GM19395 (cell line): Measurements from ENCODE around the gene FBXL14.
A peak's percentile ranks its signal among the peaks of the same experiment; 100 is the strongest.
"Not testable (repeated sequence)": the region's sequence is repeated elsewhere in the genome, so short reads cannot be mapped to it uniquely, and the experiment has no call there.

ENCODE experiments used
- ATAC-seq: cut with Tn5 transposase; IDR thresholded peaks from one replicate; pipeline ENCODE4 v1.9.1; 2021; ENCODE audit warnings: mild to moderate bottlenecking, moderate library complexity; ENCODE audit not compliant: unreplicated experiment

FBXL14 gene

DNA sequence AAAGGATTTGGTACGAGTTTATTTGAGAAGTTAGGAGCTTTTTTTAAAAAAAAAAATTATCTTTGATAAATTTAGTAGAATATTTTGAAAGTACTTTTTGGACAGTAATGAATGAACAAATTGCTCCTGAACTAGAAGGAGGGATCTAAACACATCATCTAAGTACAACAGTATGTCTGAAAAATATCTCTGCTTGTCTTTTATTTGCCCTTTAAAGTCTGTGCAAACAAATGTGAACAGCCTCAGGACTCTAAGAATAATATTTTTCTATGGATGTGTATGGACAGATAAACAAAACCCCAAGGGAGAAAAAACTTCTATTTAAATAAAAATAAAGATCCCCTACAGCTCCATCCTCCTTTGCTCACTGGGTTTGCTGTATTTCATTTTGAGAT is 19.5 kb downstream of the FBXL14 start:
- no peak for ATAC-seq

DNA sequence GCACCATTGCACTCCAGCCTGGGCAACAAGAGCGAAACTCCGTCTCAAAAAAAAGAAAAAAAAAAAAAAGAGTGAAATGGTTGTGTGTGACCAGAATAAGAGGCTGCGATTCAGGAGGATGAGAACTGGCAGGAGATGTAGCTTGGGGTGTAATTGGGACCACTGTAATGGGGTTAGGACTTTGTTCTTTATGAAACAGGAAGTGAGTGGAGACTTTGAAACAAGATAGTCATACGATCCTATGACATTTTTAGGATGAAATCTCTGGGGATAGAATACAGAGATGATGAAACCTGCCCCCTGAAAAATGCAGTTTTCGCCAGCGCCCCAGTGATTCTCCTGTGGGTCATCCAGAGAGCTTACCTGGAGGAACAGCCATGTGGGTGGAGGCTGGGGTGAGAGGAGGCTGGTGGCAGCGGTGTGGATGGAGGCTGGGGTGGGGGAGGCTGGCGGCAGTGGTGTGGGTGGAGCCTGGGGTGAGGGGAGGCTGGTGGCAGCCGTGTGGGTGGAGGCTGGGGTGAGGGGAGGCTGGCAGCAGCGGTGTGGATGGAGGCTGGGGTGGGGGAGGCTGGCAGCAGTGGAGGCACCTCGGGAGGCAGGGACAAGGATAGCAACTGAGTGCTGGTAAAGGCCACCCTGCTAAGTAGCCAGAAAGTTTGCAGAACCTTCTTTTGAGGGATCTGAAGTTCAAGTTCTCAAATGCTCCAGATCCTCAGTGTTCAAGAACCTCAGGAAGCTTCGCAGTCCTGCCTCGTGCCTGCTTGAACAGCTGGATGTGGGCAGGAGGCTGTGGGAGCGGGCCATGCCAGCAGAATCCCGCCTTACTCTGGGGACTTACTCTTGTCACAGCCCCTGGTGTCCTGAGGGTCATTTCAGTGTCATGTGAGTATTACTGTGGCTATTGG is 20.2 kb downstream of the FBXL14 start:
- no peak for ATAC-seq

DNA sequence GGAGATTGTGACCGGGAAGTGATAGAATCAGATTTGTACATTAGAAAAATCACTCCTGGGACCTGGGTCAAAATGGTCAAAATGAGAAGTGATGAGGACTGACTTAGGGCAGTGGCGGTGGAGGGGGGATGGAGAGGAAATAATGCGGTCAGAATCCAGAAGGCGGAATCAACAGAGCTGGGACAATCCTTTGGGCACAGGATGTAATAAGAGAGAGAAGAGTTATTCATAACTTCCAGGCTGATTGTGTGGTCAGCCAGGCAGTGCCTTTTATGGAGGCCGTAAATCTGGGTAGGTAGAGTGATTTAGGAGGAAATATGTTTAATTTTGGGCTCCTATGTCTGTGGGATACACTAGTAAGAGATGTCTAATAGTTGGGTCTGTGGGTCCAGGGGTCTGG is 21.6 kb downstream of the FBXL14 start:
- no peak for ATAC-seq

DNA sequence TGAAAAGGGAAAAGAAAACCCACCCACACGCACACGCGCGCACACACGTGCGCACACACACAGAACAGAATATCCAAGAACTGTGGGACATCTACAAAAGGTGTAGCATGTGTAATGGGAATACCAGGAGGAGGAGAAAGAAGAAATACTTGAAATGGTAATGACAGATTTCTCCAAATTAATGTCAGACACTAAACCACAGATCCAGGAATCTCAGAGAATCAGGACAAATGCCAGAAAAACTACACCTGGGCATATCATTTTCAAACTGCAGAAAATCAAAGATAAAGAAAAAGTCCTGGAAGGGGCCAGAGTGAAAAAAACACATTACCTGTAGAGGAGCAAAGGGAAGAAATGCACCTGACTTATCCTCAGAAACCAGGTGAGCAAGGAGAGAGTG is 26.5 kb downstream of the FBXL14 start:
- ATAC-seq: no peak

DNA sequence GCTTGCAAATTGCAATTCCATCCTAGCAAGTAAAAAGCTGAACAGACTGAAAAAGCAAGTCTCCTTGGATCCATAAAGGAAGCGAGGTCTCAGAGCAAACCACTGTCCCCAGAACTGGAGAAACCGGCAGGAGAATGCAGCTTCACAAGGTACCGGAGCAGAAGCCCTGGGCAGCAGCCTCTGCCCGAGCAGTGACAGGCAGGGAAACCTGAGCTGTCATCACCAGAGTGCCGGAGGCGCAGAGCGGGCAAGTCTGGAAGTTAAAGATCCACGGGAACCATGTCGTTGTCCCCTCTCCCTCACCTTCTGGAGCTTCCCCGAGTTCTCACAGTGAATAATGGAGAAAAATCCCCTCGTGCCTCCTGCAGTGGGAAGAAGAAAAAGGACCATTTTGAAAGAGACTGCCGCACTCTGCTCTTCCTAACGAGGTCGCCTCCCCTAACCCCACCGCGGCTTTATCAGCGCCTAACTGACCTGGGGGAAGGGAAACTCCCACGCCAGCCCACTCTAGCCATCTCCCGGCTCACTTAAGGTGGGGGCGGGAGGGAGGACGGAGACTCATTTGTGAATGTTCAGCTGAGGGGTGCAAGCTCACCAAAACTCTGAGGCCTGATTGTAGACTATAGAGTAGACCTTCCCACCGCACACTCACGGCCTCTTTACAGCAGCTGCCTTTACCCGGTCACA is 27.8 kb downstream of the FBXL14 start:
- no peak for ATAC-seq

DNA sequence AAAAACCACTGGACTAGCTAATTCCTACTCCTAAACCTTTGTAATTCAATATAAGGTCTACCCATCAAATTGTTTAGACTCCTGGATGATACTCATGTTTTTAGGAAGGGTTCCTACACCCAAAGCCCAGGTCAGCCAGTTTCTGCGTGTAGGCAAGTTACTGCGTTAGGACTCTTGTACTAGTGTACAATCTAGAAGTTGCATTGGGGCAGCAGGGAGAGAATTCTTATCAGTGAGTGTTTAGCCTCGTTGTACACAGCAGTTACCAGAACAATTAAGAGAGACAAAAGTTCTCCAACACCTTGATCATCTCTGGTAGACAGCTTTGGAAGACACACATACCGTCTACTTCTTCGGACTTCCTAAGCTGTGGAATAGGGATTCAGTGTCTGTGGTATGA is 29.2 kb downstream of the FBXL14 start:
- ATAC-seq: no peak

DNA sequence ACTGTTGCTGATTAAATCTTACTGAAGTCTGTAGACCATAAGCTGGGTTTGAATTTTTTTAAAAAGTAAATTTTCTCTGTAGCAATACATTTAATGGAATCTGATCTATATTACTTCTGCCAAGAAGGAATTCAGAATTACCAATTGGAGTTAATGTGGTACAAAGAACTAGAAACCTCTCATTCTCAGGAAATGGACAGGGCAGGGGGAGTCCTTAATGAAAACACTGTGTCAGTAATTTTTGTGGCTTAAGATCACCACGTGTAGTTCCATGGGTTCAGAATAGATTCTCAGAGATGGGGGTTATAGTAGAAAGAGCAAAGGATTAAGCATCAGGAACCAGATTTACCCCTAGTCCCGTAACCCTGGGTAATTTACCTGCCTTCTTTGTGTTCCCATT is 30.3 kb downstream of the FBXL14 start:
- no peak for ATAC-seq

DNA sequence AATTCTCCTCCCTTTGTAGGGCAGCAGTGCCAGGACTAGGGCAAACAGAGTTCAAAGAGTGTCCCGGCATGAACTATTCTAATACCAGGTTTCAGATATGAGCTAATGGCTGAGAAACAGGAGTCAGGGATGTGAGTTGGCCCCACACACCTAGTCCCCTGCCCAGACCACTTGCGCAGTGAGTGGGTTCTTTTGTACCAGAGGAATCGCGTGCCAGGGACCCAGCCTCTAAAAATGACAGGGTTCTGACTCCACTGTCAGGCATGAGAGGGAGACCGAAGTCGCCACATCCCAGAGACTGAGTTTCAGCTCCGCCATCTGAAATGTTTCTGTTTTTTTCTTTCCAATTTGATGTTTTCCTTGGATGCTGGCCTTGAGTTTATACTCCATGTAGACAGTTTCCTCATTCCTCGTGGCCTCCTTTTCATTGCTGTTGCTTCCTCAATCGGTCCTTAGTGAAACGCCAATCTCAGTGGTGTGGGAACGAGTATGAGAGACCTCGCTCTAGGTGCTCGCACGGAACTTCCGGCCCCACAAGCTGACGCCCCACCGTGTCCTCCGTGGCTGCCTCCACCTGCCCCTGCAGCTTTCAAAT is 31.5 kb downstream of the FBXL14 start:
- no peak for ATAC-seq

DNA sequence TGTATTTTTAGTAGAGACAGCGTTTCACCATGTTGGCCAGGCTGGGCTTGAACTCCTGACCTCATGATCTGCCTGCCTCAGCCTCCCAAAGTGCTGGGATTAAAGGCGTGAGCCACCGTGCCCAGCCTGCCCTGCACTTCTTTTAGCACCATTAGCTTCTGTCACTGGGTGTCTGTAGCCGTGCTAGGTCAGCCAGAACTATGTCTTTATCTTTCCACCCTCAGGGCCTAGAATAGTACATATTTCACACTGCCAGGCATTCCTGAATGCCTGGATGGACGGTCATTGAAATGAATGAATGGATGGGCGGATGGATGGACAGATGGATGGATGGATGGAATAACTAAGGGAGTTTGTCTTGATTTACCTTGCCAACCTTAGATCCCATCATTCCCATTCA is 33.7 kb downstream of the FBXL14 start:
- no peak for ATAC-seq

DNA sequence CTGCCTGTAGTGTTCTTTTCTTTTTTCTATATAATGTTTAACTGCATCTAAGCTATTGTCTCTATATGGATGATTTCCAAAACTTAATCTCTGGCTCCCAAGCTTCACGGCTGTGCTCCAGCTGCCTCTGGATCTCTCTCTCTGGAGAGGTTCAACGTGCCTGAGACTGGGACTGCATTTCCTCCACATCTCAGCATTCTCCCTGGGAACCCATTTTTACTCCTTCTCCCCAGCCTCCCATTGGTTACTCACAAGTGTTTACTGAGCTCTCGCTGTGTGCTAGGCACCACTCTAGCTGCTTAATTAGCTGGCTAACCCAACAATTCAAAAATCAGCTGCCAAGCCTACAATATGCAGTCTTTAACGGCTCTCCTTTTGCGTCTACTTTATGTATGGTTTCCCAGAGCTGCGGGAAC is 34.7 kb downstream of the FBXL14 start:
- ATAC-seq: no peak

DNA sequence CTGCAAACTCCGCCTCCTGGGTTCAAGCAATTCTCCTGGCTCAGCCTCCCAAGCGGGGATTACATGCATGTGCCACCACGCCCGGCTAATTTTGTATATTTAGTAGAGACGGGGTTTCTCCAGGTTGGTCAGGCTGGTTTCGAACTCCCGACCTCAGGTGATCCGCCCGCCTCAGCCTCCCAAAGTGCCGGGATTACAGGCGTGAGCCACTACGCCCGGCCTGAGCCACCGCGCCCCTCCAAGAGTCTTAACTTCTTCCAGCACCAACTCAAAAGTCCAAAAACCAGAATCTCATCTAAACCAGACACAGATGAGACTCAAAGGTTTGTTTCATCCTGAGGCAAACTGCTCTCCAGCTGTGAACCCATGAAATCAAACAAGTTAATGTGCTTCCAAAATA is 36.3 kb downstream of the FBXL14 start:
- ATAC-seq: not testable (repeated sequence)

DNA sequence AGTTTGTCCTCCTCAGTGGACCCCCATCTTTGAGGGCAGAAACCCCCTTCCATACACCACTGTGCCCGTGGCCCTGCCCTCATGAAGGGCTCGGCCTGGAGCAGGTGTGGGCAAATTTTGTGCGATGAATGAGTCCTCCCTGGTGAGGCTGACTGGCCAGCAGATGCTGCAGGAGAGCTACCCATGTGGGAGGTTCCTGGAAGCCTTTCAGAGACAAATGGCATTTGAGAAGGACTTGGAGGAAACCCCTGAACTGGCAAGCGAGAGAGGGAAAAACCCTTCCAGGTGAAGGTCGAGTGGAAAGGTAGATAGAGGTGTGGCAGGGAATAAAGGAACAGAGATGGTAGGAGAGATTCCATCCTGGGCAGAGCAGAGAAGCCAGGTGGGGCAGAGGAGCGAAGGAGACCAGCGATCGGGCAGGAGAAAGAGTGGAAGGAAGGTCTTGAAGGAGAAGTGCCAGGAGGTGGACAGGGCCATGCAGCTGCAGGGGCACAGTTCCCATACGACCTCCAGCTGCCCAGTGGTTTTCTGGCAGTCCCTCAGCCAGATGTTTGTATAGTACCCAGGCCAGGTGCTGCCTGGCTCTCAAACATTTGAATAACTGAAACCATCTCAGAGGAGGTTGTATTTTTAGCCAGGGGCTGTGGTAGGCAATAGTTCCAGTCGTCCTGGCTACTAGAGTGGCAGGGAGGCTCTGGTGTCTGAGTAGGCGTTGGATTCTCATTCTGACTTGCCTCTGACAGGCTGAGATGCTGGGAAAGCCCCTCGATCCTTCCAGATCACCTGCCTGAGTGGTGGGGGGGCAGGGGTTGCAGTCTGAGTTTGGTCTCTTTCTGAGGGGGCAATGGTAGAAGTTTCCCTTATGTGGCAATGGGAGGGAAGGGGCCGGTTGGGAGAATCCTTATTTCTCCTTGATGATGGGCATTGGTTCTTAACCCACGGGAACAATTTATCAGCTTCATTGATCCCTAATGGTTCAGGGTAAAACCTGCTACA is 40.1 kb downstream of the FBXL14 start:
- peak; percentile 95 for ATAC-seq

DNA sequence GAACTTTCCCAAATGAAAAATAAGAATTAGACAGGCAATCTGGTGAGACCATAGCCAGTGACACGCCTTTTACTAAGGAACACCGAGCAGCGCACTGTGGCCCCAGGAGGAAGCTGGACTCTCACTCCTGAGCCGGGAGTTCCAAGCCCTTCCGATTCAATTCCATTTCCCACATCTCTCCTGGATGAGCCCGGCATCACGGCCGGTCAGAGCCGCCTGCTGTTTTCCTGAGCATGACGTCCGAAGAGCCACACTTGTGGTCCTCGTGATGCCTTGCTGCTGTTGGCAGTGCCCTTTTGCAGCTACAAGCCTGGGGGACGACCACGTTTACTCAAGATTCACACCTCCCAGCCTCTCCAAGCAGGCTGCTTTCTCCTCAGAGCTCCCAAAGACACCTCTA is 40.8 kb downstream of the FBXL14 start:
- no peak for ATAC-seq

DNA sequence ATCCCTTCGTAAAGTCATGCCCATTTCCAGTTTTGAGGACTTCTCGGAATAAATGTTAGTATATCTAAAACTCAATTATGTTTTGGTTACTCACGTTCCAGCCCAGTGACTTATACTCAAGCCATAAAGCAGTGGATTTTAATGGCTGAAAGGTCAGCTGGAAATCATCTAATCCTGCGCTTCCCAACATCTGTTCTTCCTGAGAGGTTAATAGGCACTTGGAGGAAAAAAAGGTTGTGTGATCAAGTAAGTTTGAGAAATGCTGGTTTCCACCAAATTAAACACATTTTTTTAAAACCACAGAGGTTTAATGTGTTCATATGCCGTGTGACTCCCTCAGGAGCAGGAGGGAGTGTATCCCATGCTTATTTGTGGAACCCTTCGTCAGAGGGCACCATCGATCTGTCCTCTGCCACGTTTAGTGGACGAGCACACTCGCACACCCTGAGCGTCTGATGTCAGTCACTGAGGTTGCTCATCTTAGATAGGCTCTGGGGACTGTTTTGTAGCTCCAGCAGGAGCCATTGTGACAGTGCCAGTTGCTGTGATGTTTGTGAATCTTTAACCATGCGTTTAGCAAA is 41.4 kb downstream of the FBXL14 start:
- ATAC-seq: no peak

DNA sequence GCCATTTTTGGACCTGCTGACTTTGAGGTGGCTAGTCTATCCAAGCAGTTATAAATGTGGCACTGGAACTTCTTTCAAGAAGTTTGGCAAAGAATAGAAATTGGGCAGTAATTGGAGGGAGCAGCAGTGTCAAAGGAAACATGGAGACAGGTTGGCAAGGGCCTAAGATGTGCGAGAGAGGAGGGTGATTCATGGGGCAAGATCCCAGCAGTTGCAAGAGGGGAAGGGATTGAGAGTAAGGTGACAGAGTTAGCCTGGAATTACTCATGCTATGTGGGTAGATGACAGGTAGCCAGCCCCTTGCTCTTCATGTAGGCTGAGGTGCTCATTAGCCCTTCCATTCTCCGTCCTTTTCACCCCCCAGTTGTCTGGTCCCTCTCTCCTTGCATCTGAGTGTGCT is 42.2 kb downstream of the FBXL14 start:
- ATAC-seq: no peak

DNA sequence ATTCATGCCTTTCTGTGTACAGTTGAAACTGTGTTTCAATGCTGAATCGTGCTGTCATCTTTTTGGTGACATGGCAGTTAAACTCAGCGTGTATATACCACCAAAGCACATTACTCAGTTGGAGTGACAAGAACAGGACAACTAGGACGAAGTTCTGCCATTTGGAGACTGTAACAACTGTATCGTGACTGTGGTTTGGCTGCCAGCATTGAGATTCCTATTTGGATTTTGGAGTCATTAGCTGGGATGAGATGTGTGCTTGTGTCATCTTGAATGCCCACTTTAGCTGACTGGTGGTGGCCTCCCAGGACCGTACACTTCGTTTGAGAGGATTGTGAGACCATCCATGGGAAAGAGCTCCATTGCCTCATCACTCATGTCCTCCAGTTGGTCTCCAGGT is 42.9 kb downstream of the FBXL14 start:
- ATAC-seq: no peak

DNA sequence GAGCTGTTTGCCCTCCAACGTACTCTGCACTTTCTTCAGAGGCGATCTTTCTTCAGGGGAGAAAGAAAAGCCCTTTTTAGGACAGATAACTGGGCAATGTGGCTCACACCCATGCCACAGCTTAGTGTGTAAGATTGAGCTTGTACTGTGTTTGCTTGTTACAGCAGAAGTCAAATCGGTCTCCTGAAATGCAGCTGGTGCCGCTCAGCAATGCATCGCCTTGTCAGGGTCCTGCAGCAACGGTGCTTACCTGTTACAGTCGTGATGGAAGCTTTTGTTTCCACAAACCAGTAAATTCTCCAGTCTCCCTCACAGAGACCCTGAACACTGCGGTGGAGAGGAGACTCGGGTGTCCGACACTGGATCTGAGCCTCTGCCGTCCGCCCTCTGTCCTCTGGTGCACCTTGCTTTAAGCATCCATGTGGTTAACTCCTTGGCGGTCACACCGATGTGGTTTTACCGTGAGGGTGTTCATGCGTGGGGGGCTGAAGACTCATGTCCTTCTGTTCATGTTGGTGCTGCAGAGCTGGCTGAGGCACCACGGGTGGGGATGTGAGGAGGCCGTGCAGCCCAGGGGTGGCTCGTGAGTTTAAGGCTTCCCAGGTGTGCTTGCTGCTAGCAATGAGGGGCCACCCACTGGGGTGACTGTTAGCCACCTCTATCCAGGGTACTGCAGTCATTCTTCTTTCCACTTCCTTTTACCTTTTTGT is 47.3 kb downstream of the FBXL14 start:
- ATAC-seq: no peak

DNA sequence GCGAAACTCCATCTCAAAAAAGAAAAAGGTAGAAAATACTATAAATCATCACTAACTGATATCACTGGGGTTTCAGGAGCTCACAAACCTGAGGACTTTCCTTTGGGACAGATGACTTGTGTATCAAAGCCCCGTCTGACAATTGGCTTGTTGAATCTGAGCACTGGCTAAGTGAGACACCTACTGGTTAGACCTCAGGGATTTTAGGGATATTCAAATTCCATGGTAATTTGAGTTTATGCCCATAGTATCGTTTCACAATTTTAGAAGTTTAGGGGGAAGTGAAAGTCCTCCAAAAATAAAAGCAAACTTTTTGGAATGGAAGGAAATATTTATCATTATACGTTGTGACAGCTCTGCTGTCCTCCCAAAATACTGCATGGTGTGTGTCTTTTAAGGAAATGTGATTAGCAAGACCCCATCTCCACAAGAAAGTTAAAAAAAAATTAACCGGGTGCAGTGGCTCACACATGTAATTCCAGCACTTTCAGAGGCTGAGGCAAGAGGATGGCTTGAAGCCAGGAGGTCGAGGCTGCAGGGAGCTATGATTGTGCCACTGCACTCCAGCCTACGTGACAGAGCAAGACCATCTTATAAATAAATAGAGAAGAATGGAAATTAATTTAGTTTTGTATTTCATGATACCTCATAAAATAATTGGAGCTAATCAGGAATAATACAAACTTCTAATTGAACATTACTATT is 49.2 kb downstream of the FBXL14 start:
- ATAC-seq: no peak

DNA sequence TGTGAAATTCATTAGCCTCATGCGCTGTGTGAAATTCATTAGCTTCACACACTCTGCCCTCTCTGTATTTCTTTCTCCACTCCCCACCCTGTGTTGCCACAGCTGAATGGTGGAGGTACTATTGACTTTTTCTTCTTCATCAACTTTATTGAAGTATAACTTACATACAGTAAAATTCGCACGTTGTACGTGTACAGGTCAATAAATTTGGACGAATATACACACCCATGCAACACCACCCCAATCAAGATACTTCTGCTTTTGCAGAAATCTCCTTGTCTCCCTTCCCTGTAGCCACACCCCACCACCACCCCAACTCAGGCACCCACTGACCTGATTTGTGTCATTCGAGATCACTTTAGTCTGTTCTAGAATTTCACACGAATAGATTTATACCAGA is 51.8 kb downstream of the FBXL14 start:
- no peak for ATAC-seq
